WTC11 (cell line): ENCODE results near the gene IQGAP3.

Experiments used
- CBFB ChIP-seq: sonication (generic); formaldehyde crosslinking; IDR thresholded peaks from 2 replicates; pipeline ENCODE4 v1.8.1; 2022; ENCODE audit warnings: mild to moderate bottlenecking, low read depth, missing genetic modification reagents
- ELF4 ChIP-seq: sonication (generic); formaldehyde crosslinking; IDR thresholded peaks from 2 replicates; pipeline ENCODE4 v1.8.1; 2022; ENCODE audit warnings: low read depth, mild to moderate bottlenecking, moderate library complexity, missing genetic modification reagents
- EMX1 ChIP-seq: fragments of 250-450 bp; sonication (Bioruptor Pico); IDR thresholded peaks from 2 replicates; pipeline ENCODE4 v1.8.0; 2021; ENCODE audit warnings: mild to moderate bottlenecking
- GABPB1 ChIP-seq: sonication (generic); formaldehyde crosslinking; IDR thresholded peaks from 2 replicates; pipeline ENCODE4 v1.8.1; 2023; ENCODE audit warnings: mild to moderate bottlenecking, missing genetic modification reagents
- NR3C1 ChIP-seq: sonication (generic); formaldehyde crosslinking; conservative IDR thresholded peaks from 2 replicates; pipeline ENCODE4 v1.8.1; 2023; ENCODE audit warnings: low read depth, mild to moderate bottlenecking, missing genetic modification reagents
- RELA ChIP-seq: sonication (generic); formaldehyde crosslinking; IDR thresholded peaks from 2 replicates; pipeline ENCODE4 v1.8.1; 2022; ENCODE audit warnings: missing genetic modification reagents, mild to moderate bottlenecking, borderline replicate concordance
- TF ChIP-seq, protein P1 (sequence below): fragments of 200-600 bp; IDR thresholded peaks from 2 replicates; pipeline ENCODE4 v1.8.0; 2022; ENCODE audit warnings: antibody characterized with exemption
- TF ChIP-seq, protein P2 (sequence below): sonication (generic); formaldehyde crosslinking; IDR thresholded peaks from 2 replicates; pipeline ENCODE4 v1.8.1; 2023; ENCODE audit warnings: mild to moderate bottlenecking, missing genetic modification reagents, borderline replicate concordance
- TF ChIP-seq, protein P3 (sequence below): sonication (generic); formaldehyde crosslinking; IDR thresholded peaks from 2 replicates; pipeline ENCODE4 v1.8.1; 2022; ENCODE audit warnings: low read depth, mild to moderate bottlenecking, moderate library complexity, missing genetic modification reagents, borderline replicate concordance
- TF ChIP-seq, protein P4 (sequence below): sonication (generic); formaldehyde crosslinking; IDR thresholded peaks from 2 replicates; pipeline ENCODE4 v1.8.0; 2022; ENCODE audit warnings: mild to moderate bottlenecking, missing genetic modification reagents

DNA sequence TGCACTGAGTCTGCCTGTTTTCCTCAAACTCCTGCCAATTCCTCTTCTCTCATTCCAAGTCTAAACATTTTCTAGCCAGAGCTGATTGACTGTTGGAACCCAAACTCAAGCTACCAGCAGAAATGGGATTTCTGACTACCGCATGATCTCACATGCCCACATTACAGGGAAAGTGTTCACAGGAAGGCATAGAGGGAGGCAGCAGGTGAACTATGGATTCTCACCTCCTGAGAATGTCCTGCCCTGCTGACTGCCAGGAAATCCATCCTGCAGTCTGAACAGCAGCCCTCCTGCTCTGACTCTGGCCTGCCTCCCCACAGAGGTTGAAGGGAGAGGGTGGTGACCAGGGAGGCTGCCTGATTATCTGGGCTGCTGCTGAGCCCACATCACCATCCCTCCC is 22.5 kb downstream of the IQGAP3 start:
- TF ChIP-seq, protein P1, sequence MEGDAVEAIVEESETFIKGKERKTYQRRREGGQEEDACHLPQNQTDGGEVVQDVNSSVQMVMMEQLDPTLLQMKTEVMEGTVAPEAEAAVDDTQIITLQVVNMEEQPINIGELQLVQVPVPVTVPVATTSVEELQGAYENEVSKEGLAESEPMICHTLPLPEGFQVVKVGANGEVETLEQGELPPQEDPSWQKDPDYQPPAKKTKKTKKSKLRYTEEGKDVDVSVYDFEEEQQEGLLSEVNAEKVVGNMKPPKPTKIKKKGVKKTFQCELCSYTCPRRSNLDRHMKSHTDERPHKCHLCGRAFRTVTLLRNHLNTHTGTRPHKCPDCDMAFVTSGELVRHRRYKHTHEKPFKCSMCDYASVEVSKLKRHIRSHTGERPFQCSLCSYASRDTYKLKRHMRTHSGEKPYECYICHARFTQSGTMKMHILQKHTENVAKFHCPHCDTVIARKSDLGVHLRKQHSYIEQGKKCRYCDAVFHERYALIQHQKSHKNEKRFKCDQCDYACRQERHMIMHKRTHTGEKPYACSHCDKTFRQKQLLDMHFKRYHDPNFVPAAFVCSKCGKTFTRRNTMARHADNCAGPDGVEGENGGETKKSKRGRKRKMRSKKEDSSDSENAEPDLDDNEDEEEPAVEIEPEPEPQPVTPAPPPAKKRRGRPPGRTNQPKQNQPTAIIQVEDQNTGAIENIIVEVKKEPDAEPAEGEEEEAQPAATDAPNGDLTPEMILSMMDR, result no peak
- TF ChIP-seq, protein P2, sequence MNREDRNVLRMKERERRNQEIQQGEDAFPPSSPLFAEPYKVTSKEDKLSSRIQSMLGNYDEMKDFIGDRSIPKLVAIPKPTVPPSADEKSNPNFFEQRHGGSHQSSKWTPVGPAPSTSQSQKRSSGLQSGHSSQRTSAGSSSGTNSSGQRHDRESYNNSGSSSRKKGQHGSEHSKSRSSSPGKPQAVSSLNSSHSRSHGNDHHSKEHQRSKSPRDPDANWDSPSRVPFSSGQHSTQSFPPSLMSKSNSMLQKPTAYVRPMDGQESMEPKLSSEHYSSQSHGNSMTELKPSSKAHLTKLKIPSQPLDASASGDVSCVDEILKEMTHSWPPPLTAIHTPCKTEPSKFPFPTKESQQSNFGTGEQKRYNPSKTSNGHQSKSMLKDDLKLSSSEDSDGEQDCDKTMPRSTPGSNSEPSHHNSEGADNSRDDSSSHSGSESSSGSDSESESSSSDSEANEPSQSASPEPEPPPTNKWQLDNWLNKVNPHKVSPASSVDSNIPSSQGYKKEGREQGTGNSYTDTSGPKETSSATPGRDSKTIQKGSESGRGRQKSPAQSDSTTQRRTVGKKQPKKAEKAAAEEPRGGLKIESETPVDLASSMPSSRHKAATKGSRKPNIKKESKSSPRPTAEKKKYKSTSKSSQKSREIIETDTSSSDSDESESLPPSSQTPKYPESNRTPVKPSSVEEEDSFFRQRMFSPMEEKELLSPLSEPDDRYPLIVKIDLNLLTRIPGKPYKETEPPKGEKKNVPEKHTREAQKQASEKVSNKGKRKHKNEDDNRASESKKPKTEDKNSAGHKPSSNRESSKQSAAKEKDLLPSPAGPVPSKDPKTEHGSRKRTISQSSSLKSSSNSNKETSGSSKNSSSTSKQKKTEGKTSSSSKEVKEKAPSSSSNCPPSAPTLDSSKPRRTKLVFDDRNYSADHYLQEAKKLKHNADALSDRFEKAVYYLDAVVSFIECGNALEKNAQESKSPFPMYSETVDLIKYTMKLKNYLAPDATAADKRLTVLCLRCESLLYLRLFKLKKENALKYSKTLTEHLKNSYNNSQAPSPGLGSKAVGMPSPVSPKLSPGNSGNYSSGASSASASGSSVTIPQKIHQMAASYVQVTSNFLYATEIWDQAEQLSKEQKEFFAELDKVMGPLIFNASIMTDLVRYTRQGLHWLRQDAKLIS (CRISPR knock-in tag), result no peak
- TF ChIP-seq CBFB (CRISPR knock-in tag), result no peak
- no peak for TF ChIP-seq ELF4
- TF ChIP-seq, protein P3, sequence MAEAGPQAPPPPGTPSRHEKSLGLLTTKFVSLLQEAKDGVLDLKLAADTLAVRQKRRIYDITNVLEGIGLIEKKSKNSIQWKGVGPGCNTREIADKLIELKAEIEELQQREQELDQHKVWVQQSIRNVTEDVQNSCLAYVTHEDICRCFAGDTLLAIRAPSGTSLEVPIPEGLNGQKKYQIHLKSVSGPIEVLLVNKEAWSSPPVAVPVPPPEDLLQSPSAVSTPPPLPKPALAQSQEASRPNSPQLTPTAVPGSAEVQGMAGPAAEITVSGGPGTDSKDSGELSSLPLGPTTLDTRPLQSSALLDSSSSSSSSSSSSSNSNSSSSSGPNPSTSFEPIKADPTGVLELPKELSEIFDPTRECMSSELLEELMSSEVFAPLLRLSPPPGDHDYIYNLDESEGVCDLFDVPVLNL, result no peak
- no peak for TF ChIP-seq EMX1 (CRISPR knock-in tag)
- TF ChIP-seq GABPB1 (CRISPR knock-in tag), result no peak
- TF ChIP-seq, protein P4, sequence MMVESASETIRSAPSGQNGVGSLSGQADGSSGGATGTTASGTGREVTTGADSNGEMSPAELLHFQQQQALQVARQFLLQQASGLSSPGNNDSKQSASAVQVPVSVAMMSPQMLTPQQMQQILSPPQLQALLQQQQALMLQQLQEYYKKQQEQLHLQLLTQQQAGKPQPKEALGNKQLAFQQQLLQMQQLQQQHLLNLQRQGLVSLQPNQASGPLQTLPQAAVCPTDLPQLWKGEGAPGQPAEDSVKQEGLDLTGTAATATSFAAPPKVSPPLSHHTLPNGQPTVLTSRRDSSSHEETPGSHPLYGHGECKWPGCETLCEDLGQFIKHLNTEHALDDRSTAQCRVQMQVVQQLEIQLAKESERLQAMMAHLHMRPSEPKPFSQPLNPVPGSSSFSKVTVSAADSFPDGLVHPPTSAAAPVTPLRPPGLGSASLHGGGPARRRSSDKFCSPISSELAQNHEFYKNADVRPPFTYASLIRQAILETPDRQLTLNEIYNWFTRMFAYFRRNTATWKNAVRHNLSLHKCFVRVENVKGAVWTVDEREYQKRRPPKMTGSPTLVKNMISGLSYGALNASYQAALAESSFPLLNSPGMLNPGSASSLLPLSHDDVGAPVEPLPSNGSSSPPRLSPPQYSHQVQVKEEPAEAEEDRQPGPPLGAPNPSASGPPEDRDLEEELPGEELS (CRISPR knock-in tag), result no peak
- no peak for TF ChIP-seq NR3C1 (CRISPR knock-in tag)
- no peak for TF ChIP-seq RELA (CRISPR knock-in tag)
